GM19238 (cell line): ENCODE data around the gene SERGEF.

Experiments used
- DNase-seq: peaks from one replicate; pipeline ENCODE4 v3.0.0; 2011; ENCODE audit warnings: low spot score; ENCODE audit not compliant: insufficient read length

SERGEF gene

GRCh38 chr11:17865765-17866428 is 146.9 kb downstream of the SERGEF start:
- no peak for DNase-seq

GRCh38 chr11:17864478-17864941 is 148.3 kb downstream of the SERGEF start:
- DNase-seq: no peak

GRCh38 chr11:17861036-17861755 is 151.7 kb downstream of the SERGEF start:
- no peak for DNase-seq

GRCh38 chr11:17859552-17859951 is 153.3 kb downstream of the SERGEF start:
- no peak for DNase-seq

- no peak for DNase-seq
Observed at GRCh38 chr11:17855531-17856290, 157.1 kb downstream of the SERGEF start.

GRCh38 chr11:17853280-17853679 is 159.6 kb downstream of the SERGEF start:
- no peak for DNase-seq

GRCh38 chr11:17852246-17852645 is 160.6 kb downstream of the SERGEF start:
- no peak for DNase-seq

- DNase-seq: no peak
Observed at GRCh38 chr11:17851697-17852096, 161.2 kb downstream of the SERGEF start.

GRCh38 chr11:17850336-17850735 is 162.5 kb downstream of the SERGEF start:
- DNase-seq: no peak

- DNase-seq: no peak
Observed at GRCh38 chr11:17848715-17849114, 164.1 kb downstream of the SERGEF start.

- no peak for DNase-seq
Observed at GRCh38 chr11:17846852-17847453, 165.9 kb downstream of the SERGEF start.

- DNase-seq: no peak
Observed at GRCh38 chr11:17845431-17845881, 167.4 kb downstream of the SERGEF start.

GRCh38 chr11:17840101-17840548 is 172.7 kb downstream of the SERGEF start:
- DNase-seq: no peak

- no peak for DNase-seq
Observed at GRCh38 chr11:17839450-17839849, 173.4 kb downstream of the SERGEF start.

GRCh38 chr11:17838102-17838501 is 174.7 kb downstream of the SERGEF start:
- DNase-seq: no peak

- DNase-seq: no peak
Observed at GRCh38 chr11:17831883-17832282, 181.0 kb downstream of the SERGEF start.

GRCh38 chr11:17831228-17831627 is 181.6 kb downstream of the SERGEF start:
- DNase-seq: no peak

GRCh38 chr11:17828311-17828751 is 184.5 kb downstream of the SERGEF start:
- DNase-seq: no peak

- DNase-seq: no peak
Observed at GRCh38 chr11:17827006-17827405, 185.8 kb downstream of the SERGEF start.

- DNase-seq: no peak
Observed at GRCh38 chr11:17822401-17822781, 190.5 kb downstream of the SERGEF start.

- DNase-seq: no peak
Observed at GRCh38 chr11:17821648-17822400, 191.0 kb downstream of the SERGEF start.
